H9 (cell line): ENCODE data around the gene TSPAN3. TPM values are rescaled to one million over a fixed set of nuclear protein-coding genes. Genes with fewer than 3 reads are reported as not detected.

ENCODE experiments used
- DNase-seq: peaks from one replicate; pipeline ENCODE4 v3.0.0-alpha.2; 2017
- H2AFZ ChIP-seq: one replicate; pipeline ENCODE4 v1.6.1; 2013; ENCODE audit warnings: mild to moderate bottlenecking, low read length, control low read depth, moderate library complexity
- H2AK5ac ChIP-seq: 2 replicates; pipeline ENCODE4 v1.6.1; 2013; ENCODE audit warnings: low read length, control low read depth, mixed read lengths; ENCODE audit not compliant: insufficient read length
- H2BK120ac ChIP-seq: one replicate; pipeline ENCODE4 v1.6.1; 2013; ENCODE audit warnings: low read depth, mild to moderate bottlenecking, low read length, control low read depth, inconsistent platforms; ENCODE audit not compliant: poor library complexity, severe bottlenecking
- H2BK12ac ChIP-seq: 2 replicates; pipeline ENCODE4 v1.6.1; 2013; ENCODE audit warnings: low read length, control low read depth, mixed read lengths, low read depth; ENCODE audit not compliant: insufficient read length
- H2BK15ac ChIP-seq: 2 replicates; pipeline ENCODE4 v1.6.1; 2013; ENCODE audit warnings: low read depth, low read length, control low read depth
- H2BK20ac ChIP-seq: one replicate; pipeline ENCODE4 v1.6.1; 2013; ENCODE audit warnings: low read depth, mild to moderate bottlenecking, low read length, control low read depth, inconsistent platforms; ENCODE audit not compliant: poor library complexity, severe bottlenecking
- H2BK5ac ChIP-seq: 2 replicates; pipeline ENCODE4 v1.6.1; 2013; ENCODE audit warnings: low read length, control low read depth, mixed read lengths; ENCODE audit not compliant: insufficient read length
- H3K14ac ChIP-seq: 2 replicates; pipeline ENCODE4 v1.6.1; 2013; ENCODE audit warnings: low read length, control low read depth; ENCODE audit not compliant: insufficient read depth
- H3K18ac ChIP-seq: 2 replicates; pipeline ENCODE4 v1.6.1; 2013; ENCODE audit warnings: low read depth, mild to moderate bottlenecking, mixed read lengths, low read length, control low read depth; ENCODE audit not compliant: insufficient read length
- H3K23ac ChIP-seq: 2 replicates; pipeline ENCODE4 v1.6.1; 2013; ENCODE audit warnings: low read length, control low read depth, mixed read lengths, low read depth; ENCODE audit not compliant: insufficient read length
- H3K23me2 ChIP-seq: 2 replicates; pipeline ENCODE4 v1.6.1; 2013; ENCODE audit warnings: low read depth, mild to moderate bottlenecking, mixed read lengths, low read length, control low read depth; ENCODE audit not compliant: insufficient read length, poor library complexity, severe bottlenecking
- H3K27ac ChIP-seq: 2 replicates; pipeline ENCODE4 v1.5.1; 2013; ENCODE audit warnings: low read length, control low read depth, mixed read lengths, low read depth; ENCODE audit not compliant: insufficient read length
- H3K27me3 ChIP-seq: 2 replicates; pipeline ENCODE4 v1.6.1; 2013; ENCODE audit warnings: low read length, control low read depth, inconsistent platforms; ENCODE audit not compliant: insufficient read depth
- H3K4ac ChIP-seq: 2 replicates; pipeline ENCODE4 v1.6.1; 2013; ENCODE audit warnings: low read depth, mild to moderate bottlenecking, control low read depth, inconsistent platforms, low read length, moderate library complexity
- H3K4me1 ChIP-seq: 2 replicates; pipeline ENCODE4 v1.6.1; 2013; ENCODE audit warnings: low read length, control low read depth, inconsistent platforms; ENCODE audit not compliant: insufficient read depth
- H3K4me2 ChIP-seq: 2 replicates; pipeline ENCODE4 v1.6.1; 2013; ENCODE audit warnings: low read length, control low read depth, mixed read lengths; ENCODE audit not compliant: insufficient read length, insufficient read depth
- H3K56ac ChIP-seq: 2 replicates; pipeline ENCODE4 v1.6.1; 2013; ENCODE audit warnings: low read depth, mild to moderate bottlenecking, mixed read lengths, low read length, control low read depth; ENCODE audit not compliant: insufficient read length
- H3K79me1 ChIP-seq: 2 replicates; pipeline ENCODE4 v1.6.1; 2013; ENCODE audit warnings: low read depth, mild to moderate bottlenecking, moderate library complexity, low read length, control low read depth, inconsistent platforms; ENCODE audit not compliant: insufficient read depth, poor library complexity, severe bottlenecking
- H3K79me2 ChIP-seq: 2 replicates; pipeline ENCODE4 v1.6.1; 2013; ENCODE audit warnings: low read length, control low read depth, inconsistent platforms; ENCODE audit not compliant: insufficient read depth
- H3K9ac ChIP-seq: 2 replicates; pipeline ENCODE4 v1.6.1; 2013; ENCODE audit warnings: low read length, control low read depth, mixed read lengths; ENCODE audit not compliant: insufficient read length; ENCODE audit errors: extremely low read depth
- H3K9me3 ChIP-seq: one replicate; pipeline ENCODE4 v1.6.1; 2013; ENCODE audit warnings: low read depth, low read length, inconsistent platforms; ENCODE audit not compliant: control insufficient read depth
- H3T11ph ChIP-seq: one replicate; pipeline ENCODE4 v1.6.1; 2013; ENCODE audit warnings: mild to moderate bottlenecking, low read length, control low read depth, inconsistent platforms
- H4K20me1 ChIP-seq: one replicate; pipeline ENCODE4 v1.6.1; 2013; ENCODE audit not compliant: control insufficient read depth, insufficient read length, insufficient read depth
- H4K5ac ChIP-seq: 2 replicates; pipeline ENCODE4 v1.6.1; 2013; ENCODE audit warnings: low read depth, mild to moderate bottlenecking, mixed read lengths, low read length, control low read depth; ENCODE audit not compliant: insufficient read length
- H4K8ac ChIP-seq: replicated peaks from 2 replicates; pipeline ENCODE4 v1.6.1; 2013; ENCODE audit warnings: low read length, control low read depth, mixed read lengths, low read depth; ENCODE audit not compliant: insufficient read length
- H4K91ac ChIP-seq: 2 replicates; pipeline ENCODE4 v1.6.1; 2013; ENCODE audit warnings: low read depth, mild to moderate bottlenecking, moderate library complexity, mixed read lengths, low read length, control low read depth; ENCODE audit not compliant: insufficient read length
- H3K27ac Mint-ChIP-seq, 3 experiments: 2 replicates in 2 of 3; 3 replicates in 1 of 3; pipeline ENCODE4 v1.8.0; 2020 to 2021; ENCODE audit warnings: mixed read lengths in 3 of 3, mild to moderate bottlenecking in 1 of 3, moderate library complexity in 1 of 3
- H3K27me3 Mint-ChIP-seq: 2 replicates; pipeline ENCODE4 v1.8.0; 2021; ENCODE audit warnings: low read depth, mild to moderate bottlenecking, moderate library complexity, mixed read lengths
- H3K36me3 Mint-ChIP-seq, 3 experiments: 2 replicates in 2 of 3; 3 replicates in 1 of 3; pipeline ENCODE4 v1.8.0; 2020 to 2021; ENCODE audit warnings: low read depth in 3 of 3, mixed read lengths in 3 of 3; ENCODE audit not compliant: insufficient read depth in 1 of 3
- H3K4me1 Mint-ChIP-seq, 2 experiments: 2 replicates each; pipeline ENCODE4 v1.8.0; 2020; ENCODE audit warnings: mixed read lengths in 2 of 2
- H3K4me3 Mint-ChIP-seq, 2 experiments: 2 replicates in 1 of 2; 3 replicates in 1 of 2; pipeline ENCODE4 v1.8.0; 2020 to 2021; ENCODE audit warnings: mild to moderate bottlenecking in 2 of 2, mixed read lengths in 2 of 2, moderate library complexity in 1 of 2
- H3K9me3 Mint-ChIP-seq, 2 experiments: 2 replicates in 1 of 2; 3 replicates in 1 of 2; pipeline ENCODE4 v1.8.0; 2020; ENCODE audit warnings: mild to moderate bottlenecking in 2 of 2, mixed read lengths in 2 of 2, moderate library complexity in 1 of 2
- WGBS: extraction: QIAGEN DNeasy Blood & Tissue Kit; methylation state at CpG from one replicate; pipeline ENCODE4 v1.1.7; 2013; ENCODE audit warnings: missing lambda C conversion rate, low lambda C conversion rate, mixed read lengths; ENCODE audit not compliant: insufficient read length; ENCODE audit errors: extremely low coverage; 5-methylcytosine and 5-hydroxymethylcytosine counted together
- total RNA-seq: library from RNA; stranded (reverse); gene quantifications from 2 replicates; pipeline ENCODE4 v1.2.1, GENCODE V29; 2021
- TF ChIP-seq, protein P1 (sequence below): fragments of 200-600 bp; sonication (generic); conservative IDR thresholded peaks from 3 replicates; pipeline ENCODE4 v1.8.0; 2021; ENCODE audit warnings: antibody characterized with exemption, mild to moderate bottlenecking

TSPAN3 gene
- total RNA-seq, 1 experiment from 2014 or later: 117 TPM

GRCh38 chr15:77057685-77058084 lies 13.2 kb downstream of the TSPAN3 start:
- H3K27me3 ChIP-seq: no peaks in the 10 kb centered on the region
- H2BK12ac ChIP-seq: no peak overlapping the region
- H4K91ac ChIP-seq: no peak overlapping the region
- no peaks in the 10 kb centered on the region for H3K9me3 ChIP-seq
- peak overlapping the region in 1 of 3 experiments; percentile 14; a peak in 2 of 7 replicates for H3K27ac Mint-ChIP-seq
- peaks cover 0 to 8% (median 8%) of the 10 kb centered on the region in 3 experiments; a peak in 4 of 7 replicates for H3K36me3 Mint-ChIP-seq
- DNase-seq: no peak
- peaks cover 39 to 55% of the 10 kb centered on the region in 2 experiments for H3K4me1 Mint-ChIP-seq
- no peak overlapping the region for H3K9ac ChIP-seq
- H2BK120ac ChIP-seq: no peak overlapping the region
- no peak overlapping the region for H3K18ac ChIP-seq
- no peaks in the 10 kb centered on the region for H3K23me2 ChIP-seq
- H2BK15ac ChIP-seq: no peak overlapping the region
- H2AK5ac ChIP-seq: no peak overlapping the region
- H3K79me2 ChIP-seq: peaks cover 3% of the 10 kb centered on the region; the same call in 1 of the 2 replicates
- H4K20me1 ChIP-seq: no peaks in the 10 kb centered on the region
- no peak overlapping the region for H2BK20ac ChIP-seq
- no peak overlapping the region for H3K23ac ChIP-seq
- no peak overlapping the region for H3K4me3 Mint-ChIP-seq
- no peaks in the 10 kb centered on the region for H3K9me3 Mint-ChIP-seq
- no peak overlapping the region for H3K27ac ChIP-seq
- H3K79me1 ChIP-seq: peaks cover 3% of the 10 kb centered on the region
- no peak overlapping the region for H2BK5ac ChIP-seq
- no peak overlapping the region for H4K5ac ChIP-seq
- no peak overlapping the region for H2AFZ ChIP-seq
- H3K27me3 Mint-ChIP-seq: no peaks in the 10 kb centered on the region
- no peak overlapping the region for H3T11ph ChIP-seq
- 100% methylated on average over 1 of the region's 4 CpGs for WGBS
- H3K4me2 ChIP-seq: no peak overlapping the region
- H4K8ac ChIP-seq: no peak overlapping the region
- no peak overlapping the region for H3K4ac ChIP-seq
- no peak overlapping the region for H3K14ac ChIP-seq
- no peak overlapping the region for H3K56ac ChIP-seq
- TF ChIP-seq, protein P1, sequence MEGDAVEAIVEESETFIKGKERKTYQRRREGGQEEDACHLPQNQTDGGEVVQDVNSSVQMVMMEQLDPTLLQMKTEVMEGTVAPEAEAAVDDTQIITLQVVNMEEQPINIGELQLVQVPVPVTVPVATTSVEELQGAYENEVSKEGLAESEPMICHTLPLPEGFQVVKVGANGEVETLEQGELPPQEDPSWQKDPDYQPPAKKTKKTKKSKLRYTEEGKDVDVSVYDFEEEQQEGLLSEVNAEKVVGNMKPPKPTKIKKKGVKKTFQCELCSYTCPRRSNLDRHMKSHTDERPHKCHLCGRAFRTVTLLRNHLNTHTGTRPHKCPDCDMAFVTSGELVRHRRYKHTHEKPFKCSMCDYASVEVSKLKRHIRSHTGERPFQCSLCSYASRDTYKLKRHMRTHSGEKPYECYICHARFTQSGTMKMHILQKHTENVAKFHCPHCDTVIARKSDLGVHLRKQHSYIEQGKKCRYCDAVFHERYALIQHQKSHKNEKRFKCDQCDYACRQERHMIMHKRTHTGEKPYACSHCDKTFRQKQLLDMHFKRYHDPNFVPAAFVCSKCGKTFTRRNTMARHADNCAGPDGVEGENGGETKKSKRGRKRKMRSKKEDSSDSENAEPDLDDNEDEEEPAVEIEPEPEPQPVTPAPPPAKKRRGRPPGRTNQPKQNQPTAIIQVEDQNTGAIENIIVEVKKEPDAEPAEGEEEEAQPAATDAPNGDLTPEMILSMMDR: no peak
- peaks cover 2% of the 10 kb centered on the region for H3K4me1 ChIP-seq
